Jurkat, Clone E6-1 (cell line): ENCODE data around the gene LHFPL6.

Source experiments
- DNase-seq: peaks from one replicate; pipeline ENCODE4 v3.0.0-alpha.2; 2011; ENCODE audit warnings: low read depth, low spot score
- H3K4me3 ChIP-seq: 2 replicates; pipeline ENCODE4 v1.5.1; 2011; ENCODE audit warnings: mild to moderate bottlenecking, low read length, control low read depth, moderate library complexity

LHFPL6 gene

GRCh38 chr13:39450176-39450575 is 152.8 kb downstream of the LHFPL6 start:
- DNase-seq, result no peak
- no peak overlapping the region for H3K4me3 ChIP-seq

- H3K4me3 ChIP-seq, result no peak overlapping the region
- DNase-seq, result no peak
Measured at GRCh38 chr13:39448834-39449233, 154.2 kb downstream of the LHFPL6 start.

DNA sequence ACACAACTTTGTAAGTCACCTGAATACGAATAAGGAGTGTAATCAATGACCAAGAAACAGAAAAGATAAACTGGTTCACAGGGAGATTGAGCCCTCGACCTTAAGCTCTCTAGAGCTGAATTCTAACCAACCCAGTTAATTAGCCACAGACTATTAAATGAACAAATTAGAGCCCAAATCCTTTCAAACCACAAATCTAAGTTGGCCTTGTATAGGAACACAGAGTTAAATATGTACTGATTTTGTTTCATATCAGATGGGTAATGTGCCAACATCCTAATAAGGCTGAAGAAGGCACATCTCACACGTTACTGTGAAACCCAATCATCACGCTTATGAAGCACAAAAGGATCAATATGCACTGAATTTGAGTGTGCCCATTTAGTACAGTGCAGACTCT is 156.1 kb downstream of the LHFPL6 start:
- DNase-seq, result no peak
- no peak overlapping the region for H3K4me3 ChIP-seq

DNA sequence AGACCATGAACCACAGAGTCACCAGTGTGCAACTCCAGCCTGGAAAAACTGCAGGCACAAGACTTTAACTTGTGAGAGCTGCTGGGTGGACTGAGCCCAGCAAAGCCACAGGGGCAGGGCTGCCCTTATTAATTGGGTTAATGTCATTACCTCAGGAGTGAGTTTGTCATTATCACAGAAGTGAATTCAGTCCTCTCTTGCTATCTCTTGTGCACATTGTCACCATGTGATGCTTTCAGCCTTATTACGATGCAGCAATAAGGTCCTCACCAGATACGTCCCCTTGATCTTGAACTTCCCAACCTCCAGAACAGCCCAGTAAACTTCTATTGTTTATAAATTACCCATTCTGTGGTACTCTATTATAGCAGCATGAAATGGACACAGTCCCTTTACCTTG is 158.1 kb downstream of the LHFPL6 start:
- H3K4me3 ChIP-seq, result no peak overlapping the region
- no peak for DNase-seq

DNA sequence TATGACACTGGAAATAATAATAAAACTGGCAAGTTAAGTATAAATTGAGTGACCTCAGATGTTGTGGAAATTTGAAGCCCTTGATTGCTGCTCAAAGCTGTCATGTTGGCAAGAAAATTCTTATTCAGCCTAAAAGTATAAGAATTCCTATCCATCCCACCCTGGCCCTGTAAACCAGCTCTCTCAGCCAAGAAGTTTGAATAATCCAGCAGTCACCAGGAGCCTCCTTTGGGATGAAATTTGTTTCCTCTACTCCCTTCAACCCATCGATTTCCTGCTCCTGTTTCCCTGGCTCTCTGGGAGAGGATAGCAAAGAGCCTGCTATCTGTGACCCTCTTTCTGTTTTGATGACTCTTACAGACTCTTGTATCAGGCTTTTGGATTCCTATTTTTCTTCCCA is 169.3 kb downstream of the LHFPL6 start:
- DNase-seq, result no peak
- no peak overlapping the region for H3K4me3 ChIP-seq

DNA sequence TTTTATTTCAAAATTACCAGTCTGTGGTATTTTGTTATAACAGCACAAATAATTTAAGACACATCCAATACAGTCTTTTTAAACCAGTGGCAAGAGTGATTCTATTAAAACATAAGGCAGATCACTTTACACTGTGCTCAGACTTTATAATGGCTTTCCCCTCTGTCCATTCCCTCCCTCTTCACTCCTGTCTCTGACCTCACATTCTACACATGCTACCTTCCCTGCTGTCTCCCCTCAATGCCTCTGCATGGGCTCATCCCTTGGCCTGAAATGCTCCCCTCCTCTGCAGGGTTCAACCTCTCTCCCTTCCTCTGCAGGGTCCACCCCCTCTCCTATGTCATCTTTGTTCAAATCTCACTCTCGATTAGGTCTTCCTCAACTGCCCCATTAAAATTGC is 170.8 kb downstream of the LHFPL6 start:
- DNase-seq, result no peak
- H3K4me3 ChIP-seq, result no peak overlapping the region

- no peak overlapping the region for H3K4me3 ChIP-seq
- DNase-seq, result no peak
Measured at GRCh38 chr13:39422845-39423565, 180.0 kb downstream of the LHFPL6 start.

- H3K4me3 ChIP-seq, result no peak overlapping the region
- DNase-seq, result no peak
Measured at GRCh38 chr13:39419876-39420275, 183.1 kb downstream of the LHFPL6 start.

DNA sequence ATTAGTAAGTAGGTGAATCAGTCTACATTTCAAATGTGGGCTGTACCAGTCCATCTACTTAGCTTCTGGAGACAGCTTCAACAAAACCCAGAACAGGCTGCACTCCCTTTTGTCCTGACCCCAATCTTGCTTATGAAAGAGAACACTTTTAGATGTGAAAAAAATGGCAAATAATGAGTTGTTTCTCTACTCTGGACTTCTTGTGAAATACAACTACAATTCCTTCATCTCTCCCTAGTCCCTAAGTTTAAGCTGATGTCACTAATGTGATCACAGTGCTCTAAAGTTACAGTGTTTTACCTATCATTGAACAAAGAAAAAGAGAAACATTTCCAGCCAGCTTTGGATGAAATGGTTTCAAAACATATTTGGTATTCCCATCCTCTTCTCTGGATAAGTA is 183.9 kb downstream of the LHFPL6 start:
- H3K4me3 ChIP-seq, result no peak overlapping the region
- no peak for DNase-seq

GRCh38 chr13:39418424-39418823 is 184.6 kb downstream of the LHFPL6 start:
- no peak overlapping the region for H3K4me3 ChIP-seq
- DNase-seq, result no peak

DNA sequence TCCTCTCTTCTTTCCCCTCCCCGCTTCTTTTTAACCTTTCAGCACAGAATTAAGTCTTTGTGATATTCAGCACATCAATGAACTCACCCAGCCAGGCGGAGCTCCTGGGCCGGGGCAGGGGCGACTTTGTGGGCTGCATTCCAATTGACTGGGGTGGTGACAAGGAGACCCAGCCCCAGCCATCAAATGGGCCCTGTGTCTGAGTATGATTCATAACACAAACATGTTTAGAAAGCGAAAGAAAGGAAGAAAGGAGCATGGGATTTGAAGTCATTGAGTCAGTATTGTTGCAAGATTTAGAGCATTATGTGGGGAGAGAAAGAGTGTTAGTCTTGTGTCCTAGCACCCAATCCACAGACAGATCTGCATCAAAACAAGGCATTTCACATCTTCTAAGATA is 185.3 kb downstream of the LHFPL6 start:
- DNase-seq, result no peak
- H3K4me3 ChIP-seq, result no peak overlapping the region

- no peak for DNase-seq
- H3K4me3 ChIP-seq, result no peak overlapping the region
Measured at GRCh38 chr13:39417131-39417530, 185.9 kb downstream of the LHFPL6 start.

GRCh38 chr13:39415008-39415802 is 187.8 kb downstream of the LHFPL6 start:
- H3K4me3 ChIP-seq, result no peak overlapping the region
- no peak for DNase-seq

GRCh38 chr13:39414339-39414738 is 188.7 kb downstream of the LHFPL6 start:
- DNase-seq, result no peak
- H3K4me3 ChIP-seq, result no peak overlapping the region

- H3K4me3 ChIP-seq, result no peak overlapping the region
- DNase-seq, result no peak
Measured at GRCh38 chr13:39411511-39411910, 191.5 kb downstream of the LHFPL6 start.

DNA sequence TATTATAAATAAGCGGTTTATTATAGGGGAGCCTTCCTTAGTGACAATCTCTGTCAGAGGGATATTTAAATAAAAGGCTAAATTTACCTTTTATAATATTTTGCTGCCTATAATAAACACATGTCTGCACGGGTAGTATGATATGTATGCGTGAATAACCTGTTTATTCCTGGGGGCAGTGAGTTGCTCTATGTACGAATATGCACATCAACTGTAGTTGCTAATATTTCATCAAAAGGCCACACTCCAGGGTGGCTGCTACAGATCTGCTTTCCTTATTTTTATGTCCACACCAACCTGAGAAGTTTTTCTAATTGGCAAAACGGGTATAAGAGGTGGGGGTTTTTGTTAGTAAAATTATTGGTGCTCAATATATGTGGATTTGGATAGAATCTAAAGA is 192.0 kb downstream of the LHFPL6 start:
- no peak for DNase-seq
- no peak overlapping the region for H3K4me3 ChIP-seq

DNA sequence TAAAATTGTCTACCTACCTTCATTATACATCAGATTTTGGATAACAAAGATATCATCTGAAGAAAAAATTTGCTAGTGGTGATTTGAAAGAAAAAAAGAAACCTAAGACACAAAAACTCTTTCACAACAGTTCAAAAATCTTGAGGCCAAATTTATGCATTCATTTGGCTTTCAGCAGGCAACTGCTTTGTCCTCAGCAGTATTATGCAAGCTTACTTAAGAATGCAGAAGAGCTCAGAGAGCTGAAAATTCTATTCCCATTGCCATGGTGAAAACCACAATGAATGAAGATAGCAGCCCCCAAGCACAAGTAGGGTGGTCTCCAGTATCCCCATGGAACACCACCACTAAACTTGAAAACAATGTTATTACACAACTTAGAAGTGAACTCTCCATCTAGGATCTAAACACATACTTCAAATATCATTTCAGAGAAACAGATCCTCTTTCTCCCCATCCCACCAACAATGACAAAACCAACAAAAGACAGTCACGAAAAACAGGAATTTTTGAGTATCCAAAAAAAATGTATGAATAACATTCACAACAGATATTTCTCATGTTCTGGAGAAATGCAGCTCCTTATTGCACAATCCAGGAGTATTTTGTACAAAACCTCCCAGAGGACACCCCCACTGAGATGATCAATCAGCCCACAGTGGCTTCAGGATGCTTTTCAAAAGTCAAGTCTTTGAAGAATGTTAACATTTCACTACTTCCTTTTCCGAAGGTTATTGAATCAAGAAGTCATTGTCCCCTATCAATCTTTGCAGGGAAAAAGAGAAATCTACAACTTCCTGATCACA is 192.7 kb downstream of the LHFPL6 start:
- DNase-seq, result no peak

DNA sequence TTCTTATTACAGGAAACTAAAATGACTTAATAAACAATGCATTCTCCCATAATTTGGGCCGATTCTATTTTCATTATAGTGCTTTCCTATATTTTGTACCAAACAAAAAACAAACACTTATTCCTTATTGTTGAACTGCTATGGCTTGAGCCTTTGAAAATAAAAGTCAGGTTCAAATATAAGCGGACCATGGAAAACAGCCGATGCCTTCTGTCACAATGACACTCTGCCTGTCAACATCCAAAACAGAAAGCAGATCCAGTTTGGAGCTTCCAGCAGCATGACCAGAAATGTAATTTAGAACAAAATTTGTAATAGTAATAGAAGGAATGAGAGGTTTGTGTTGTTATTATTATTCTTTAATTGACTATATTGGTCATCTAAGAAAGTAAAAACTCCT is 194.5 kb downstream of the LHFPL6 start:
- DNase-seq, result no peak
- H3K4me3 ChIP-seq, result no peak overlapping the region

More for the DNA sequence above, 192.7 kb downstream of the LHFPL6 start:
- no peak overlapping the region for H3K4me3 ChIP-seq

DNA sequence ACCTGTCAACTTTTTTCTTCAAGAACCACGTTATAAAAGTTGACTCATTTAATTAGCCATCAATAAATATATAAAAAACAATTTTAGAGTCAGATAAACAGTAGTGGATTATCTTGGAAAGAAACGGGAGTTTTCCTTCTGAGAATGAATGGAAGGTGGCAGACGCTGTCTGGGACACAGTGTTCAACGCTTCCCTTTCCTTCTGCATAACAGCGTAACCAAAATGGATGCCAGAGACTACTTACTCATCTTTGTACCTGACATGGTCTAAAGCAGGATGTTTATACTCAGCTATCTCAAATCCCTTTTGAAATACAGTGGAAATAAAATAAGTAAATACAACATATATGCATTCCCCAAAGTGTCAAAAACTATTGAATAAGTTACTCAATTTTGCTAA is 195.2 kb downstream of the LHFPL6 start:
- DNase-seq, result no peak
- H3K4me3 ChIP-seq, result no peak overlapping the region

DNA sequence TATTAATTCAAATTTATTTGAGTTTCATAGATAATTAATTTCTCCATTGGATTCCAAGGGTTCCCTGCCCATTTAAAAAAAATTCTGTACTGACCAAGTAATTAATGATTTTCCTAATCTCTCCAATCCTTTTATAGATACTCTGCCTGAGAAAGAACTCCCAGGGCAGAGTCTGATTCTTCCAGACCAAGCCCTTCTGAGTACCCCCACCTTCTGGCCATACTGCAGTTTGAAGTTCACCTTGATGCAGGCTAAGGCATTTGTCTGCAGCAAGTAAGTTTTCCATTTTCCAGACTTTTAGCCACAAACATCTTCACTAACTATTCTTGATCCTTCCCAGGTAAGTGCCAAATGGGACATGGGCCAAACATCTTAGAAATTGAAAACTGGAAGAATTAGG is 195.9 kb downstream of the LHFPL6 start:
- no peak for DNase-seq

More for the DNA sequence above, 195.9 kb downstream of the LHFPL6 start:
- no peak overlapping the region for H3K4me3 ChIP-seq
